ENCODE measurements around the gene HOXA10. TPM values are rescaled to one million over a fixed set of nuclear protein-coding genes. Genes with fewer than 3 reads are reported as not detected.

Gene HOXA10
- total RNA-seq, 1 experiment from 2014 or later, result 19.6 TPM

DNA sequence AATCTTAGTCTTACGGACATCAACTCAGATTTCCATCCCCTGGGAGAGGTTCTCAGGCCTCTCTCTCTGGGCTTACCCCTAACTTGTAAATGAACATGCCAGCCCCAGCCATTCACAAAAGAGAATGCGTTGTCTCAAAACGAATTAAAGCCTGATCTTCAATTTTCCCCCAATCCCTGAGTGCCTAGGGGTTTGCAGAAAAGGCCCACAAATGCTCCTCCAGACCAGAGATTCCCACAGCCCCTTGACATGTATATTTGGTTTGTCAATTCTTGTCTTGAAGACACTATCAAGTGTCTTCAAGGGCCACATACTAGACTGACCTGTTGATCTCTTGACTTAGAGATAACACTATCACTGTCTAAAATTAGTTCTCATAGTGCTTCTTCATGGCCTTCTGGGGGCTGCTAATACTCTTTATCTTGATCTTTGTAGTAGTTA, 37.7 kb upstream of the HOXA10 start:
- BruUV-seq (replicated peaks), result no TSS peak
- Histone ChIP-seq H3K27ac (ENCODE audit: low read depth, low read length) (no peak overlapping the region), H3K4me3 (replicated peaks in 1 of 2; ENCODE audit: low read depth in 1 of 2, low read length in 2 of 2) (no peak overlapping the region), H3K9ac (ENCODE audit: low read length) (no peak overlapping the region), H3K27me3 (ENCODE audit: insufficient read depth, low read length) (no peaks in the 10 kb centered on the region), H3K4me1 (ENCODE audit: control insufficient read depth in 1 of 2, insufficient read depth in 2 of 2, low read length in 2 of 2) (peaks cover 4 to 14% of the 10 kb centered on the region in 2 experiments; a peak in 3 of 4 replicates), H3K79me2 (ENCODE audit: insufficient read depth, low read length) (no peaks in the 10 kb centered on the region), H3K9me3 (ENCODE audit: control insufficient read depth in 1 of 2, insufficient read depth in 1 of 2, low read depth in 1 of 2, low read length in 2 of 2) (no peaks in the 10 kb centered on the region), H4K20me1 (ENCODE audit: insufficient read depth) (no peaks in the 10 kb centered on the region), H3K36me3 (ENCODE audit: control insufficient read depth in 1 of 2, insufficient read depth in 2 of 2, low read length in 2 of 2) (no peaks in the 10 kb centered on the region), H3K4me2 (ENCODE audit: low read length) (no peak overlapping the region), H3K9me2 (ENCODE audit: insufficient read depth) (no peaks in the 10 kb centered on the region), H2AFZ (ENCODE audit: low read depth, low read length, poor library complexity, severe bottlenecking) (no peak overlapping the region)
- DNase-seq (ENCODE audit: low read depth, low spot score), result no peak
- TF ChIP-seq, protein P1, sequence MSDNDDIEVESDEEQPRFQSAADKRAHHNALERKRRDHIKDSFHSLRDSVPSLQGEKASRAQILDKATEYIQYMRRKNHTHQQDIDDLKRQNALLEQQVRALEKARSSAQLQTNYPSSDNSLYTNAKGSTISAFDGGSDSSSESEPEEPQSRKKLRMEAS (IDR thresholded peaks at IDR 0.05), result no peak
- TF ChIP-seq SRF (IDR thresholded peaks at IDR 0.05; ENCODE audit: low read depth), result no peak
- TF ChIP-seq ZFX (IDR thresholded peaks at IDR 0.05), result no peak
- no peak for TF ChIP-seq FOSL1 (IDR thresholded peaks at IDR 0.05; ENCODE audit: low read depth)
- no peak for TF ChIP-seq JUND (IDR thresholded peaks at IDR 0.05)
- intact Hi-C loops (cut with micrococcal nuclease), result loop anchor here (2.0 kb wide), 1 partner anchor 563 kb away; no protein-coding TSS in a partner anchor
- ATAC-seq, result no peak
- CTCF ChIA-PET, result interaction anchor here (1.0 kb wide), 1 partner anchor 394 kb away, joined by 5 read pairs; no protein-coding TSS in a partner anchor
- RAD21 ChIA-PET (ENCODE audit: low non-redundant PET in 1 of 2, low total read pairs in 2 of 2, uncharacterized antibody in 2 of 2, unreplicated experiment in 2 of 2), result no interaction called here
- POLR2A ChIA-PET, result no interaction called here

GRCh38 chr7:27211084-27211446, 36.9 kb upstream of the HOXA10 start:
- no peaks in the 10 kb centered on the region for H3K9me3 ChIP-seq (ENCODE audit: control insufficient read depth in 1 of 2, insufficient read depth in 1 of 2, low read depth in 1 of 2, low read length in 2 of 2)
- H3K4me1 ChIP-seq (ENCODE audit: control insufficient read depth in 1 of 2, insufficient read depth in 2 of 2, low read length in 2 of 2), result peaks cover 4 to 14% of the 10 kb centered on the region in 2 experiments; a peak in 3 of 4 replicates
- H3K27ac ChIP-seq (ENCODE audit: low read depth, low read length), result no peak overlapping the region
- TF ChIP-seq SRF (IDR thresholded peaks at IDR 0.05; ENCODE audit: low read depth), result no peak
- no peak for TF ChIP-seq TCF7L2 (IDR thresholded peaks at IDR 0.05; ENCODE audit: borderline replicate concordance, extremely low read depth, insufficient read depth, insufficient read length)
- TF ChIP-seq POLR2A (IDR thresholded peaks at IDR 0.05; ENCODE audit: borderline replicate concordance, extremely low read depth, insufficient read depth, insufficient read length), result no peak
- TF ChIP-seq FOSL1 (IDR thresholded peaks at IDR 0.05; ENCODE audit: low read depth), result no peak
- no peak for TF ChIP-seq EZH2phosphoT487 (IDR thresholded peaks at IDR 0.05; ENCODE audit: borderline replicate concordance)
- TF ChIP-seq, protein P2, sequence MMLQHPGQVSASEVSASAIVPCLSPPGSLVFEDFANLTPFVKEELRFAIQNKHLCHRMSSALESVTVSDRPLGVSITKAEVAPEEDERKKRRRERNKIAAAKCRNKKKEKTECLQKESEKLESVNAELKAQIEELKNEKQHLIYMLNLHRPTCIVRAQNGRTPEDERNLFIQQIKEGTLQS (IDR thresholded peaks at IDR 0.05), result no peak
- TF ChIP-seq, protein P3, sequence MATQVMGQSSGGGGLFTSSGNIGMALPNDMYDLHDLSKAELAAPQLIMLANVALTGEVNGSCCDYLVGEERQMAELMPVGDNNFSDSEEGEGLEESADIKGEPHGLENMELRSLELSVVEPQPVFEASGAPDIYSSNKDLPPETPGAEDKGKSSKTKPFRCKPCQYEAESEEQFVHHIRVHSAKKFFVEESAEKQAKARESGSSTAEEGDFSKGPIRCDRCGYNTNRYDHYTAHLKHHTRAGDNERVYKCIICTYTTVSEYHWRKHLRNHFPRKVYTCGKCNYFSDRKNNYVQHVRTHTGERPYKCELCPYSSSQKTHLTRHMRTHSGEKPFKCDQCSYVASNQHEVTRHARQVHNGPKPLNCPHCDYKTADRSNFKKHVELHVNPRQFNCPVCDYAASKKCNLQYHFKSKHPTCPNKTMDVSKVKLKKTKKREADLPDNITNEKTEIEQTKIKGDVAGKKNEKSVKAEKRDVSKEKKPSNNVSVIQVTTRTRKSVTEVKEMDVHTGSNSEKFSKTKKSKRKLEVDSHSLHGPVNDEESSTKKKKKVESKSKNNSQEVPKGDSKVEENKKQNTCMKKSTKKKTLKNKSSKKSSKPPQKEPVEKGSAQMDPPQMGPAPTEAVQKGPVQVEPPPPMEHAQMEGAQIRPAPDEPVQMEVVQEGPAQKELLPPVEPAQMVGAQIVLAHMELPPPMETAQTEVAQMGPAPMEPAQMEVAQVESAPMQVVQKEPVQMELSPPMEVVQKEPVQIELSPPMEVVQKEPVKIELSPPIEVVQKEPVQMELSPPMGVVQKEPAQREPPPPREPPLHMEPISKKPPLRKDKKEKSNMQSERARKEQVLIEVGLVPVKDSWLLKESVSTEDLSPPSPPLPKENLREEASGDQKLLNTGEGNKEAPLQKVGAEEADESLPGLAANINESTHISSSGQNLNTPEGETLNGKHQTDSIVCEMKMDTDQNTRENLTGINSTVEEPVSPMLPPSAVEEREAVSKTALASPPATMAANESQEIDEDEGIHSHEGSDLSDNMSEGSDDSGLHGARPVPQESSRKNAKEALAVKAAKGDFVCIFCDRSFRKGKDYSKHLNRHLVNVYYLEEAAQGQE (IDR thresholded peaks at IDR 0.05; ENCODE audit: low read depth), result no peak
- H4K20me1 ChIP-seq (ENCODE audit: insufficient read depth), result no peaks in the 10 kb centered on the region
- H3K27me3 ChIP-seq (ENCODE audit: insufficient read depth, low read length), result no peaks in the 10 kb centered on the region
- H3K9me2 ChIP-seq (ENCODE audit: insufficient read depth), result no peaks in the 10 kb centered on the region
- no TSS peak for BruUV-seq (replicated peaks)
- no peaks in the 10 kb centered on the region for H3K79me2 ChIP-seq (ENCODE audit: insufficient read depth, low read length)
- intact Hi-C loops (cut with micrococcal nuclease), result loop anchor here (2.0 kb wide), 1 partner anchor 564 kb away; no protein-coding TSS in a partner anchor
- RAD21 ChIA-PET (ENCODE audit: low non-redundant PET in 1 of 2, low total read pairs in 2 of 2, uncharacterized antibody in 2 of 2, unreplicated experiment in 2 of 2), result no interaction called here
- H3K4me2 ChIP-seq (ENCODE audit: low read length), result peak overlapping the region; percentile 78
- POLR2A ChIA-PET, result no interaction called here
- CTCF ChIA-PET, result interaction anchor here (1.0 kb wide), 2 partner anchors 393 to 395 kb away, joined by 3 to 5 read pairs; no protein-coding TSS in a partner anchor
- H3K9ac ChIP-seq (ENCODE audit: low read length), result no peak overlapping the region
- H3K4me3 ChIP-seq (replicated peaks in 1 of 2; ENCODE audit: low read depth in 1 of 2, low read length in 2 of 2), result no peak overlapping the region
- H3K36me3 ChIP-seq (ENCODE audit: control insufficient read depth in 1 of 2, insufficient read depth in 2 of 2, low read length in 2 of 2), result no peaks in the 10 kb centered on the region
- no peak for DNase-seq (ENCODE audit: low read depth, low spot score)
- H2AFZ ChIP-seq (ENCODE audit: low read depth, low read length, poor library complexity, severe bottlenecking), result peak overlapping the region; percentile 99
- ATAC-seq, result no peak
